ENCODE results near the gene SPOCK3.

GRCh38 chr4:166823126-166823525, 411.2 kb downstream of the SPOCK3 start:
- TF ChIP-seq CTCF (IDR thresholded peaks at IDR 0.05) (no peak), POLR2A (IDR thresholded peaks at IDR 0.05) (no peak)
